HepG2 (cell line): Measurements from ENCODE around the gene DCAF4L1. TPM values are rescaled to one million over a fixed set of nuclear protein-coding genes. Genes with fewer than 3 reads are reported as not detected.
A peak's percentile ranks its signal among the peaks of the same experiment; 100 is the strongest.

Source experiments
- GRHL1 ChIP-seq: sonication (generic); formaldehyde crosslinking; conservative IDR thresholded peaks from 2 replicates; pipeline ENCODE4 v1.8.0; 2022; ENCODE audit warnings: missing genetic modification reagents
- HDAC1 ChIP-seq: sonication (generic); formaldehyde crosslinking; IDR thresholded peaks from 2 replicates; pipeline ENCODE4 v1.5.1; 2020; ENCODE audit warnings: mild to moderate bottlenecking, missing genetic modification reagents
- JARID2 ChIP-seq: sonication (generic); formaldehyde crosslinking; IDR thresholded peaks from 2 replicates; pipeline ENCODE4 v1.8.1; 2023; ENCODE audit warnings: missing genetic modification reagents, inconsistent platforms; ENCODE audit not compliant: insufficient replicate concordance
- KLF12 ChIP-seq: sonication (generic); formaldehyde crosslinking; IDR thresholded peaks from 2 replicates; pipeline ENCODE4 v1.4.0; 2020; ENCODE audit warnings: missing genetic modification reagents, borderline replicate concordance
- MYC ChIP-seq: sonication (generic); formaldehyde crosslinking; IDR thresholded peaks from 2 replicates; pipeline ENCODE4 v1.9.0; 2021; ENCODE audit warnings: missing genetic modification reagents, borderline replicate concordance
- SMAD3 ChIP-seq: sonication (generic); formaldehyde crosslinking; IDR thresholded peaks from 2 replicates; pipeline ENCODE4 v1.4.0; 2020; ENCODE audit warnings: missing genetic modification reagents
- SOX5 ChIP-seq: IDR thresholded peaks from 2 replicates; pipeline ENCODE4 v1.6.1; 2016; ENCODE audit warnings: borderline replicate concordance
- TRIM24 ChIP-seq: sonication (generic); formaldehyde crosslinking; IDR thresholded peaks from 2 replicates; pipeline ENCODE4 v1.8.0; 2022; ENCODE audit warnings: mild to moderate bottlenecking, missing genetic modification reagents
- WIZ ChIP-seq: sonication (generic); formaldehyde crosslinking; IDR thresholded peaks from 2 replicates; pipeline ENCODE4 v1.5.1; 2020; ENCODE audit warnings: mild to moderate bottlenecking, missing genetic modification reagents
- ZBTB38 ChIP-seq: sonication (generic); formaldehyde crosslinking; IDR thresholded peaks from 2 replicates; pipeline ENCODE4 v1.5.1; 2020; ENCODE audit warnings: mild to moderate bottlenecking, missing genetic modification reagents
- ZNF142 ChIP-seq: sonication (generic); formaldehyde crosslinking; IDR thresholded peaks from 2 replicates; pipeline ENCODE4 v1.4.0; 2020; ENCODE audit warnings: missing genetic modification reagents
- ZNF143 ChIP-seq: sonication (generic); formaldehyde crosslinking; IDR thresholded peaks from 2 replicates; pipeline ENCODE4 v1.4.0; 2020; ENCODE audit warnings: missing genetic modification reagents
- ZNF281 ChIP-seq: sonication (generic); formaldehyde crosslinking; IDR thresholded peaks from 2 replicates; pipeline ENCODE4 v1.4.0; 2020; ENCODE audit warnings: missing genetic modification reagents, borderline replicate concordance
- ZNF547 ChIP-seq: sonication (generic); formaldehyde crosslinking; IDR thresholded peaks from 2 replicates; pipeline ENCODE4 v1.5.1; 2020; ENCODE audit warnings: mild to moderate bottlenecking, missing genetic modification reagents
- polyA plus RNA-seq, 8 experiments: library from polyadenylated mRNA; depleted of rRNA in 3 of 8; stranded (reverse) in 7 of 8; unstranded in 1 of 8; fragments of >200 nt; fragmentation: Illumina TruSeq in 4 of 8; extraction: Trizol in 4 of 8; gene quantifications; 2 replicates each; pipeline versions ENCODE4 v1.2.1 to v1.2.3, GENCODE V29; 2011 to 2016; ENCODE audit warnings: low read depth in 4 of 8, missing spikeins in 1 of 8, mixed read lengths in 1 of 8; ENCODE audit not compliant: insufficient read depth in 1 of 8
- total RNA-seq, 5 experiments: library from RNA; depleted of rRNA; stranded (reverse); fragments of >200 nt; fragmentation: Illumina TruSeq; extraction: Trizol; gene quantifications; 2 replicates each; pipeline ENCODE4 v1.2.3, GENCODE V29; 2016; ENCODE audit warnings: low read depth in 1 of 5
- TF ChIP-seq, protein P1 (sequence below): IDR thresholded peaks from 2 replicates; pipeline ENCODE4 v1.6.1; 2016; ENCODE audit warnings: missing compliant biosample characterization, missing genetic modification reagents, borderline replicate concordance
- TF ChIP-seq, protein P2 (sequence below): IDR thresholded peaks from 2 replicates; pipeline ENCODE4 v1.6.1; 2018; ENCODE audit warnings: missing genetic modification reagents, mild to moderate bottlenecking, missing compliant biosample characterization

The DCAF4L1 gene
- total and polyA plus RNA-seq, 2 of the 13 experiments (the other 11 are each of a cell fraction or from before 2014, with no cell fraction given), result 0.05 to 0.09 TPM

- TF ChIP-seq ZNF142 (CRISPR knock-in tag), result no peak
- no peak for TF ChIP-seq ZNF281
- TF ChIP-seq, protein P1, sequence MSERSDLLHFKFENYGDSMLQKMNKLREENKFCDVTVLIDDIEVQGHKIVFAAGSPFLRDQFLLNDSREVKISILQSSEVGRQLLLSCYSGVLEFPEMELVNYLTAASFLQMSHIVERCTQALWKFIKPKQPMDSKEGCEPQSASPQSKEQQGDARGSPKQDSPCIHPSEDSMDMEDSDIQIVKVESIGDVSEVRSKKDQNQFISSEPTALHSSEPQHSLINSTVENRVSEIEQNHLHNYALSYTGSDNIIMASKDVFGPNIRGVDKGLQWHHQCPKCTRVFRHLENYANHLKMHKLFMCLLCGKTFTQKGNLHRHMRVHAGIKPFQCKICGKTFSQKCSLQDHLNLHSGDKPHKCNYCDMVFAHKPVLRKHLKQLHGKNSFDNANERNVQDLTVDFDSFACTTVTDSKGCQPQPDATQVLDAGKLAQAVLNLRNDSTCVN (CRISPR knock-in tag), result no peak
- no peak for TF ChIP-seq JARID2 (CRISPR knock-in tag)
- 0 out of 2 replicates have a peak, but pooled peaks have one; percentile 29 for TF ChIP-seq SOX5
- TF ChIP-seq, protein P2, sequence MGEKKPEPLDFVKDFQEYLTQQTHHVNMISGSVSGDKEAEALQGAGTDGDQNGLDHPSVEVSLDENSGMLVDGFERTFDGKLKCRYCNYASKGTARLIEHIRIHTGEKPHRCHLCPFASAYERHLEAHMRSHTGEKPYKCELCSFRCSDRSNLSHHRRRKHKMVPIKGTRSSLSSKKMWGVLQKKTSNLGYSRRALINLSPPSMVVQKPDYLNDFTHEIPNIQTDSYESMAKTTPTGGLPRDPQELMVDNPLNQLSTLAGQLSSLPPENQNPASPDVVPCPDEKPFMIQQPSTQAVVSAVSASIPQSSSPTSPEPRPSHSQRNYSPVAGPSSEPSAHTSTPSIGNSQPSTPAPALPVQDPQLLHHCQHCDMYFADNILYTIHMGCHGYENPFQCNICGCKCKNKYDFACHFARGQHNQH (CRISPR knock-in tag), result peak; percentile 41; the same call in 1 of the 2 replicates
- TF ChIP-seq WIZ, result peak; percentile 86; the same call in 1 of the 2 replicates
- peak; percentile 58; the same call in 1 of the 2 replicates for TF ChIP-seq ZNF547
- 0 out of 2 replicates have a peak, but pooled peaks have one; percentile 37 for TF ChIP-seq SMAD3
- peak; percentile 57; the same call in 1 of the 2 replicates for TF ChIP-seq MYC (CRISPR knock-in tag)
- no peak for TF ChIP-seq GRHL1 (CRISPR knock-in tag)
- TF ChIP-seq KLF12, result no peak
- TF ChIP-seq HDAC1 (CRISPR knock-in tag), result peak; percentile 85
- TF ChIP-seq ZNF143 (CRISPR knock-in tag), result peak; percentile 71
- TF ChIP-seq TRIM24 (CRISPR knock-in tag), result no peak
- TF ChIP-seq ZBTB38 (CRISPR knock-in tag), result peak; percentile 70
Observed at GRCh38 chr4:41990365-41991111, 9.0 kb downstream of the DCAF4L1 start, which contains the start of gene SLC30A9 (continued).
